OCI-M2 (cell line): Measurements from ENCODE around the gene MICAL2.

Source experiments
- DNase-seq: peaks from one replicate; lab custom pipeline; 2025; ENCODE audit not compliant: unreplicated experiment; lab: John Stamatoyannopoulos, UW

The MICAL2 gene

GRCh38 chr11:12221051-12221535 lies 110.7 kb downstream of the MICAL2 start:
- no peak for DNase-seq

GRCh38 chr11:12222055-12222792 lies 111.8 kb downstream of the MICAL2 start:
- no peak for DNase-seq

GRCh38 chr11:12223771-12224536 lies 113.6 kb downstream of the MICAL2 start:
- DNase-seq: no peak

- no peak for DNase-seq
Measured at GRCh38 chr11:12224537-12224893, 114.1 kb downstream of the MICAL2 start.

- no peak for DNase-seq
Measured at GRCh38 chr11:12225046-12225739, 114.8 kb downstream of the MICAL2 start.

- DNase-seq: no peak
Measured at GRCh38 chr11:12226093-12226492, 115.7 kb downstream of the MICAL2 start.

- no peak for DNase-seq
Measured at GRCh38 chr11:12229450-12230229, 119.2 kb downstream of the MICAL2 start.

- DNase-seq: no peak
Measured at GRCh38 chr11:12232160-12232559, 121.8 kb downstream of the MICAL2 start.

- DNase-seq: no peak
Measured at GRCh38 chr11:12232817-12233601, 122.6 kb downstream of the MICAL2 start.

- DNase-seq: no peak
Measured at GRCh38 chr11:12233602-12233925, 123.2 kb downstream of the MICAL2 start.

GRCh38 chr11:12234221-12234620 lies 123.8 kb downstream of the MICAL2 start:
- no peak for DNase-seq

- DNase-seq: no peak
Measured at GRCh38 chr11:12235080-12235479, 124.7 kb downstream of the MICAL2 start.

GRCh38 chr11:12235553-12235946 lies 125.2 kb downstream of the MICAL2 start:
- no peak for DNase-seq

- no peak for DNase-seq
Measured at GRCh38 chr11:12235947-12236743, 125.8 kb downstream of the MICAL2 start.

GRCh38 chr11:12236744-12237101 lies 126.3 kb downstream of the MICAL2 start:
- DNase-seq: no peak

GRCh38 chr11:12237381-12237784 lies 127.0 kb downstream of the MICAL2 start:
- DNase-seq: no peak

GRCh38 chr11:12238420-12238819 lies 128.0 kb downstream of the MICAL2 start:
- DNase-seq: no peak

GRCh38 chr11:12239396-12239795 lies 129.0 kb downstream of the MICAL2 start:
- DNase-seq: no peak

- no peak for DNase-seq
Measured at GRCh38 chr11:12239804-12240371, 129.5 kb downstream of the MICAL2 start.
